Measurements from ENCODE around the gene TMEM266.

Gene TMEM266

GRCh38 chr15:76064375-76064774 lies 4.6 kb downstream of the TMEM266 start:
- Histone ChIP-seq H3K36me3 (no peaks in the 10 kb centered on the region), H3K4me3 (ENCODE audit: low read depth, low read length) (no peak overlapping the region), H3K27me3 (peaks cover 83% of the 10 kb centered on the region), H3K4me1 (no peaks in the 10 kb centered on the region; the same call in 1 of the 2 replicates), H3K9me3 (no peaks in the 10 kb centered on the region)
- no peak for TF ChIP-seq CTCF (IDR thresholded peaks at IDR 0.05; ENCODE audit: low read depth, low read length)
- no peak for DNase-seq

DNA sequence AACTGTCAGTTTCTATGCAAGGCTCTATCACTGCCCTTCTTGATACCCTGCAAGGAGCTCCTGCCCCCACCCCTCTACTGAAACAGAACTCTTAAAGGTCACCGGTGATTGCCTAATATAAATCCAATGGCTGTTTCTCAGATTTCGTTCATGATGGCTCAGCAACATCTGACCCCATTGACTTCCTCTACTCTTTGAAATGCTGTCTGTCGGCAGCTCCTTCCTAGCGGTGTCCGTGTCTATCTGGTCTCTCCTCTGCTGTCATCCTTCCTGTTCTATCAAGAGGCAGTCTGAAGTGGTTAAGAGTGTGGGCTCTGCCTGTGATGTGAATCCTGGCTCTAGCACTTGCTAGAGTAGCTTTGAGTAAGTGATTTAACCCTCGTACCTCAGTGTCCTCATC lies 5.5 kb downstream of the TMEM266 start:
- no peaks in the 10 kb centered on the region for H3K9me3 ChIP-seq
- no peaks in the 10 kb centered on the region; the same call in 1 of the 2 replicates for H3K4me1 ChIP-seq
- no peaks in the 10 kb centered on the region for H3K36me3 ChIP-seq
- DNase-seq: no peak
- no peak overlapping the region for H3K4me3 ChIP-seq (ENCODE audit: low read depth, low read length)
- TF ChIP-seq CTCF (IDR thresholded peaks at IDR 0.05; ENCODE audit: low read depth, low read length): no peak
- H3K27me3 ChIP-seq: peaks cover 81% of the 10 kb centered on the region

DNA sequence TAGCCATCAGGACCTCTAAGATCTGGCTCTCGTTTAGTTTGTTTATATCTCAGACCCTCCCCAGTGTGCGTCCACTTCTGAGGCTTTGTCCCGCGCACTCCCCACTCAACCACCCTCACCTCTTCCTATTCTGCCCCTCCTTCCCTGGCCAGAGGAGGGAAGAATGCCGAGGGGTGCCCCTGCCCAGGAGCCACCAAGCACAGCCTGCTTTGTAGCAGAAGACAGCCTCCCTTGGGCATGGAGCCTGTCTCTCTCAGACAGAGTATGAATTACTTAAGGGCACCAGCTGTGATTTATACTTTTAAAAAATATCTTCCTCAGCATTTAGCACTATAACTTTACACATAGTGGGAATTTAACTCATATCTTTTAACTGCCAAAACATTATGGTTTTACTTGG lies 6.0 kb downstream of the TMEM266 start:
- H3K27me3 ChIP-seq: peaks cover 78% of the 10 kb centered on the region
- H3K9me3 ChIP-seq: no peaks in the 10 kb centered on the region
- TF ChIP-seq CTCF (IDR thresholded peaks at IDR 0.05; ENCODE audit: low read depth, low read length): no peak
- H3K4me1 ChIP-seq: no peaks in the 10 kb centered on the region
- H3K36me3 ChIP-seq: no peaks in the 10 kb centered on the region
- H3K4me3 ChIP-seq (ENCODE audit: low read depth, low read length): no peak overlapping the region
- DNase-seq: no peak

- H3K9me3 ChIP-seq: no peaks in the 10 kb centered on the region
- H3K4me1 ChIP-seq: no peaks in the 10 kb centered on the region
- TF ChIP-seq CTCF (IDR thresholded peaks at IDR 0.05; ENCODE audit: low read depth, low read length): no peak
- peaks cover 36% of the 10 kb centered on the region for H3K27me3 ChIP-seq
- H3K4me3 ChIP-seq (ENCODE audit: low read depth, low read length): no peak overlapping the region
- no peak for DNase-seq
- no peaks in the 10 kb centered on the region for H3K36me3 ChIP-seq
Observed at GRCh38 chr15:76070192-76070591, 10.4 kb downstream of the TMEM266 start.

DNA sequence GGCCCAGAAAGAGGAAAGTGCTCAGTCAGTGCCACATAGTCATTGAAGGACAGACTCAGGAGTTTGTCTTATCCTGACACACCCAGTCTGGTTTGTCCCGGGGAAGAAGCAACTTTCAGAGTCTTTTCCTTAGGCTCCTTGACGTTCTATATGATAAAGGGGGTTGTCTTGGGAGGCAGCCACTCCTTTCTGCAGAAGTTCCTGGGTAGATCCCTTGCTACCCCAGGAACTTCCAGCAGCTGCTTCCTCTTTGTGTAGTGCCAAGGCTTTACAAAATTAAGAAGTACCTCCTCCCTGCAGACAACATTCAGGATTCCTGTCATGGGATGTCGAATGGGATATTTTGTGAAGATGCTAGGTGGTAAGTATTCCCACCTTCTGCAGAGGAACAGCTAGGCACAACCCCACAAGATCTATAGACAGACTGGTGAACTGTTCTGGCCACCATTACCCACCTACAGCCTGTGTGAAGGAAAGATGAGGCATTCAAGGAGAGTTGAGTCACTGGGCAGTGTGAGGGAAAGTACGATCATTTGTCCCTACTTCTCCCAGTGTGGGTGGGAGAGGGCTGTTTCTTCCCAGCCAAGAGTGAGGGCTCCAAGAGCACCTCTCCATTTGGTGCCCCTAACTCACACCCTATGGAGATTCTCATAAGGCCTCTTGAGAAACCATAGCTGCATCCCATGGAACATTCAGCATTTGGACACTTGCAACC lies 11.3 kb downstream of the TMEM266 start:
- no peak for DNase-seq
- TF ChIP-seq CTCF (IDR thresholded peaks at IDR 0.05; ENCODE audit: low read depth, low read length): no peak

DNA sequence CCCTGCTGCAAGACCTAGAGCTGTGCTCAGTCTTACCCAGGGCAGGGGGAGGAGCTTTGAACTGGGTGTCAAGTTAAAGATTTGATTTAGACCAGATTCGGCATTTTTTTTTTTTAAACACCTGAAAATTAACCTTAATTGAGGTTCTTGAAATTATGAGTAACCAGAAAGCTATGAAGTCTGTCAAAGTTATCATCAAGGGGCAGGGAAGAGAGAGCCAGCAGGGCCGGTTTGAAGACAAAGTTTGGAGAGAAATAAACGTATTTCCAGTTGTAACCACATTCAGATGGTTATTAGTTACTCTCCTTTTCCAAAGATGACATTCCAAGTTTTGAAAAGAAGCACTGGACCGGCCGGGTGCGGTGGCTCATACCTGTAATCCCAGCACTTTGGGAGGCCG lies 12.0 kb downstream of the TMEM266 start:
- no peak for TF ChIP-seq CTCF (IDR thresholded peaks at IDR 0.05; ENCODE audit: low read depth, low read length)

More for the DNA sequence above, 11.3 kb downstream of the TMEM266 start:
- H3K27me3 ChIP-seq: peaks cover 27% of the 10 kb centered on the region
- no peak overlapping the region for H3K4me3 ChIP-seq (ENCODE audit: low read depth, low read length)
- H3K36me3 ChIP-seq: no peaks in the 10 kb centered on the region
- no peaks in the 10 kb centered on the region for H3K4me1 ChIP-seq
- H3K9me3 ChIP-seq: no peaks in the 10 kb centered on the region

More for the DNA sequence above, 12.0 kb downstream of the TMEM266 start:
- H3K9me3 ChIP-seq: no peaks in the 10 kb centered on the region
- peaks cover 23% of the 10 kb centered on the region for H3K27me3 ChIP-seq
- H3K4me1 ChIP-seq: no peaks in the 10 kb centered on the region
- no peak for DNase-seq
- H3K4me3 ChIP-seq (ENCODE audit: low read depth, low read length): no peak overlapping the region
- no peaks in the 10 kb centered on the region for H3K36me3 ChIP-seq
